HT1080 (cell line): ENCODE measurements around the gene PCDHA5. TPM values are rescaled to one million over a fixed set of nuclear protein-coding genes. Genes with fewer than 3 reads are reported as not detected.
A peak's percentile ranks its signal among the peaks of the same experiment; 100 is the strongest.
"Not testable (repeated sequence)": the region's sequence is repeated elsewhere in the genome, so short reads cannot be mapped to it uniquely, and the experiment has no call there.

Source experiments
- DNase-seq: peaks from one replicate; pipeline ENCODE4 v3.0.0-alpha.2; 2015; ENCODE audit warnings: low read depth
- polyA plus RNA-seq, 2 experiments: library from polyadenylated mRNA; depleted of rRNA; stranded (reverse); fragments of >200 nt; gene quantifications; 2 replicates each; pipeline ENCODE4 v1.2.3, GENCODE V29; 2015
- total RNA-seq: library from RNA; depleted of rRNA; stranded (reverse); fragments of >200 nt; shearing (Covaris generic); gene quantifications from 2 replicates; pipeline ENCODE4 v1.2.3, GENCODE V29; 2014; rRNA removed

PCDHA5 gene
- not detected in 2 replicates for total RNA-seq
- polyA plus RNA-seq (2015; cell fraction: cytosol; rRNA removed): not detected in 2 replicates
- polyA plus RNA-seq (2015; cell fraction: nucleus; rRNA removed): not detected in 2 replicates

DNA sequence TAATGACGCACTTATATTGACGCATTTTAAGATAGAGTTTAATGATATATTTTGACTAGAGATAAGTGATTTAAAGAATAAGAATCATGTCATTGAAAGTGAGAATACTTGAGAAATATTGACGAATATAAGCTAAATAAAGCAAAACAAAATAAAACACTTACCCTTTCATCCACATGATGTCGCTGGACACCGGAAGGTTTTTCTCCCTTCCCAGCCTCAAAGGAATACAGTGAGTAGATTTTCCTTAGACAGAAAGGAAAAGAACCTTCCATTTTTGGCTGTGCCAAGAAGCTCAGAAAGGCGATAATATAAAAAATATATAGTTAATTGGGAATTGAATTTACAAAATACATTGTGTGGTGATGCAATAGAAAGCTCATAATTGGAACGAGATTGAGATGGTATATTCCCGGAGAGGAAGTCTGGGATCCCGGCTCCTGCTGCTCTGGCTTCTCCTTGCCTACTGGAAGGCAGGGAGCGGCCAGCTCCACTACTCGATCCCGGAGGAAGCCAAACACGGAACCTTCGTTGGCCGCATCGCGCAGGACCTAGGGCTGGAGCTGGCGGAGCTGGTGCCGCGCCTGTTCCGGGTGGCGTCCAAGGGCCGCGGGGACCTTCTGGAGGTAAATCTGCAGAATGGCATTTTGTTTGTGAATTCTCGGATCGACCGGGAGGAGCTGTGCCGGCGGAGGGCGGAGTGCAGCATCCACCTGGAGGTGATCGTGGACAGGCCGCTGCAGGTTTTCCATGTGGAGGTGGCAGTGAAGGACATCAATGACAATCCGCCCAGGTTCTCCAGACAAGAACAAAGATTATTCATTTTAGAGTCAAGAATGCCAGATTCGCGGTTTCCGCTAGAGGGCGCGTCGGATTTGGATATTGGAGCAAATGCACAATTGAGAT, at the start of gene PCDHA5:
PCDHA5 (plus strand) TSS at position 239 of the 906 bp plus-strand sequence.
- peak; percentile 26 for DNase-seq

DNA sequence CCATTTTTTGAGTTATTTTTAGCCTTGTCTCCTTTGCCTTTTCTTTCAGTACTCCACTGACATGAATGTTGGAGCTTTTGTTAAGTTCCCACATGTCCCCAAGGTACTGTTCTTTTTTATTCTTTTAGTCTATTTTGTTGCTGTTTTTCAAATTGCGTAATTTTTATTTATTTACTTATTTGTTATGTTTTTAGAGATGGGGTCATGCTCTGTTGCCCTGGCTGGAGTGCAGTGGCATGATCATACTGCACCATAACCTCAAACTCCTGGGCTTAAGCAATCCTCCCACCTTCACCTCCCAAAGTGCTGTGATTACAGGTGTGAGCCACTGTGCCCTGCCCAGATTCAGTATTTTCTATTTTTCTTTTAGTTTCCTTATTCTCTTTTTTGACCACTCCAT, 40.9 kb upstream of the PCDHA5 start:
- DNase-seq: no peak

DNA sequence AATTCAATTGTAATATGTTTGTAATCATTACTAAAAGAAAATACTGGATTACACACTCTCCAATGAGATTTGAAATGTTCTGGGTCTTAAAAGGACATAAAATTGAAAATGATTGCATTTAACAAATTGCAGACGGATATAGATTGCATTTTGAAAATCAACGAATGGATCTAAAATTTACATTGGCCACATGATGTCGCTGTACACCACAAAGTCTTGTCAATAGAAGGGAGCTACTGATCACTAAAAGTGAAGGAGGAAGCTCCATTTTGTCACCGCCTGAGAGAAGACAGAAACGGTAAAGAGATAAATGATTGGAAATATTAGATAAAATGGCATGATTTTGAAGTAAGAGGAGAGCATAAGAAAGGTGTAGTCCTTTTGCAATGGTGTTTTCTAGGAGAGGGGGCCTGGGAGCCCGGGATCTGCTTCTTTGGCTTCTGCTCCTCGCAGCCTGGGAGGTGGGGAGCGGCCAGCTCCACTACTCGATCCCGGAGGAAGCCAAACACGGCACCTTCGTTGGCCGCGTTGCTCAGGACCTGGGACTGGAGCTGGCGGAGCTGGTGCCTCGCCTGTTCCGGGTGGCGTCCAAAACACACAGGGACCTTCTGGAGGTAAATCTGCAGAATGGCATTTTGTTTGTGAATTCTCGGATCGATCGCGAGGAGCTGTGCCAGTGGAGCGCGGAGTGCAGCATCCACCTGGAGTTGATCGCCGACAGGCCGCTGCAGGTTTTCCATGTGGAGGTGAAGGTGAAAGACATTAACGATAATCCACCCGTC, 35.3 kb upstream of the PCDHA5 start, which contains the start of gene PCDHA1:
PCDHA1 (plus strand) TSS at position 236 of the 782 bp plus-strand sequence.
- no peak for DNase-seq

DNA sequence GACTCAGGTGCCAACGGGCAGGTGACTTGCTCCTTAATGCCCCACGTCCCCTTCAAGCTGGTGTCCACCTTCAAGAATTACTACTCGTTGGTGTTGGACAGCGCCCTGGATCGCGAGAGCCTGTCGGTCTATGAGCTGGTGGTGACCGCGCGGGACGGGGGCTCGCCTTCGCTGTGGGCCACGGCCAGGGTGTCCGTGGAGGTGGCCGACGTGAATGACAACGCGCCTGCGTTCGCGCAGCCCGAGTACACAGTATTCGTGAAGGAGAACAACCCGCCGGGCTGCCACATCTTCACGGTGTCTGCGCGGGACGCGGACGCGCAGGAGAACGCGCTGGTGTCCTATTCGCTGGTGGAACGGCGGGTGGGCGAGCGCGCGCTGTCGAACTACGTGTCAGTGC, 34.0 kb upstream of the PCDHA5 start:
- DNase-seq: not testable (repeated sequence)

DNA sequence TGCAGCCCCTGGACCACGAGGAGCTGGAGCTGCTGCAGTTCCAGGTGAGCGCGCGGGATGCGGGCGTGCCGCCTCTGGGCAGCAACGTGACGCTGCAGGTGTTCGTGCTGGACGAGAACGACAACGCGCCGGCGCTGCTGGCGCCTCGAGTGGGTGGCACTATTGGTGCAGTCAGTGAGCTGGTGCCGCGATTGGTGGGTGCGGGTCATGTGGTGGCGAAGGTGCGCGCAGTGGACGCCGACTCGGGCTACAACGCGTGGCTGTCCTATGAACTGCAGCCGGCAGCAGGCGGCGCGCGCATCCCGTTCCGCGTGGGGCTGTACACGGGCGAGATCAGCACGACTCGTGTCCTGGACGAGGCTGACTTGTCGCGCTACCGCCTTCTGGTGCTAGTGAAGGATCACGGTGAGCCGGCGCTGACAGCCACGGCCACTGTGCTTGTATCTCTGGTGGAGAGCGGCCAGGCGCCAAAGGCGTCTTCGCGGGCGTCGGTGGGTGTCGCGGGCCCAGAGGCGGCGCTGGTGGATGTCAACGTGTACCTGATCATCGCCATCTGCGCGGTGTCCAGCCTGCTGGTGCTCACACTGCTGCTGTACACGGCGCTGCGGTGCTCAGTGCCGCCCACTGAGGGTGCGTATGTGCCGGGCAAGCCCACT, 33.4 kb upstream of the PCDHA5 start:
- not testable (repeated sequence) for DNase-seq

- no peak for DNase-seq
Measured at GRCh38 chr5:140791089-140791488, 30.3 kb upstream of the PCDHA5 start.

GRCh38 chr5:140794595-140795258, 26.7 kb upstream of the PCDHA5 start, which contains the start of gene PCDHA2:
Gene PCDHA2, plus strand, starts transcription at chr5:140794852.
- no peak for DNase-seq

- DNase-seq: peak; percentile 11
Measured at GRCh38 chr5:140795259-140795641, 26.2 kb upstream of the PCDHA5 start.

DNA sequence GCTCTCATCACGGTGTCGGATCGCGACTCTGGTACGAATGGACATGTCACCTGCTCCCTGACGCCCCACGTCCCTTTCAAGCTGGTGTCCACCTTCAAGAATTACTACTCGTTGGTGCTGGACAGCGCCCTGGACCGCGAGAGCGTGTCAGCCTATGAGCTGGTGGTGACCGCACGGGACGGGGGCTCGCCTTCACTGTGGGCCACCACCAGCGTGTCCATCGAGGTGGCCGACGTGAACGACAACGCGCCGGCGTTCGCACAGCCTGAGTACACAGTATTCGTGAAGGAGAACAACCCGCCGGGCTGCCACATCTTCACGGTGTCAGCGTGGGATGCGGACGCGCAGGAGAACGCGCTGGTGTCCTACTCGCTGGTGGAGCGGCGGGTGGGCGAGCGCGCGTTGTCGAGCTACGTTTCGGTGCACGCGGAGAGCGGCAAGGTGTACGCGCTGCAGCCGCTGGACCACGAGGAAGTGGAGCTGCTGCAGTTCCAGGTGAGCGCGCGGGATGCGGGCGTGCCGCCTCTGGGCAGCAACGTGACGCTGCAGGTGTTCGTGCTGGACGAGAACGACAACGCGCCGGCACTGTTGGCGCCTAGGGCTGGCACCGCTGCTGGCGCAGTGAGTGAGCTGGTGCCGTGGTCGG, 25.2 kb upstream of the PCDHA5 start:
- DNase-seq: not testable (repeated sequence)

- no peak for DNase-seq
Measured at GRCh38 chr5:140796718-140797095, 24.7 kb upstream of the PCDHA5 start.

GRCh38 chr5:140800816-140801493, 20.5 kb upstream of the PCDHA5 start, which contains the start of gene PCDHA3:
Gene PCDHA3, plus strand, starts transcription at chr5:140801057.
- DNase-seq: no peak

DNA sequence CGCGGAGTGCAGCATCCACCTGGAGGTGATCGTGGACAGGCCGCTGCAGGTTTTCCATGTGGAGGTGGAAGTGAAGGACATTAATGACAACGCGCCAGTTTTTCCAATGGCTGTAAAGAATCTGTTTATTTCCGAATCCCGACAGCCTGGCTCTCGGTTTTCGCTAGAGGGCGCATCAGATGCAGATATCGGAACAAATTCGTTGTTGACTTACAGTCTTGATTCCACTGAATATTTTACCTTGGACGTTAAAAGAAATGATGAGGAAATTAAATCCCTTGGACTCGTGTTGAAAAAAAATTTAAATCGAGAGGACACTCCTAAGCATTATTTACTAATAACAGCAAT, 19.9 kb upstream of the PCDHA5 start:
- no peak for DNase-seq

- DNase-seq: not testable (repeated sequence)
Measured at GRCh38 chr5:140802381-140802780, 19.0 kb upstream of the PCDHA5 start.

GRCh38 chr5:140802781-140803271, 18.6 kb upstream of the PCDHA5 start:
- no peak for DNase-seq

DNA sequence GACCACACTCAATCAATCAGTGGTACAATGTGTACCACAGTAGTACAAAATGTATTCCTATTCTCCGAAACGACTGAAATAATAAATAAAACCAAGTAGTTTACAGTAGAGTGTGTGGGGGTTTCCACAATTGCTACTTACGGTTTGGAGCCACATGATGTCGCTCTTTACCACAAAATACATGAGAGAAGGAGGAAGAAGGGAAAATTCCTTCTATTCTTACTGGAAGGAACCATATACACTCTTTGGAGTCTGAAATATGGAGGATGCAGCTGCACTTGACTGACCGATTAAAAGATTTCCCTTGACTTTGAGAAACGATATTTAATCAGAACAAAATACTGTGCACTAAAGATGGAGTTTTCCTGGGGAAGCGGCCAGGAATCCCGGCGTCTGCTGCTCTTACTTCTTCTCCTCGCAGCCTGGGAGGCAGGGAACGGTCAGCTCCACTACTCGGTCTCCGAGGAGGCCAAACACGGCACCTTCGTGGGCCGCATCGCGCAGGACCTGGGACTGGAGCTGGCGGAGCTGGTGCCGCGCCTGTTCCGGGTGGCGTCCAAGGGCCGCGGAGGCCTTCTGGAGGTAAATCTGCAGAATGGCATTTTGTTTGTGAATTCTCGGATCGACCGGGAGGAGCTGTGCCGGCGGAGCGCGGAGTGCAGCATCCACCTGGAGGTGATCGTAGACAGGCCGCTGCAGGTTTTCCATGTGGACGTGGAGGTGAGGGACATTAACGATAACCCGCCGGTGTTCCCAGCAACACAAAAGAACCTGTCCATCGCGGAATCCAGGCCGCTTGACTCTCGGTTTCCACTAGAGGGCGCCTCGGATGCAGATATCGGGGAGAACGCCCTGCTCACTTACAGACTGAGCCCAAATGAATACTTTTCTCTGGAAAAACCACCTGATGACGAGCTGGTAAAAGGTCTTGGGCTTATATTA, 14.3 kb upstream of the PCDHA5 start, which contains the start of gene PCDHA4:
PCDHA4 (plus strand) TSS at position 235 of the 942 bp plus-strand sequence.
- DNase-seq: peak; percentile 18

DNA sequence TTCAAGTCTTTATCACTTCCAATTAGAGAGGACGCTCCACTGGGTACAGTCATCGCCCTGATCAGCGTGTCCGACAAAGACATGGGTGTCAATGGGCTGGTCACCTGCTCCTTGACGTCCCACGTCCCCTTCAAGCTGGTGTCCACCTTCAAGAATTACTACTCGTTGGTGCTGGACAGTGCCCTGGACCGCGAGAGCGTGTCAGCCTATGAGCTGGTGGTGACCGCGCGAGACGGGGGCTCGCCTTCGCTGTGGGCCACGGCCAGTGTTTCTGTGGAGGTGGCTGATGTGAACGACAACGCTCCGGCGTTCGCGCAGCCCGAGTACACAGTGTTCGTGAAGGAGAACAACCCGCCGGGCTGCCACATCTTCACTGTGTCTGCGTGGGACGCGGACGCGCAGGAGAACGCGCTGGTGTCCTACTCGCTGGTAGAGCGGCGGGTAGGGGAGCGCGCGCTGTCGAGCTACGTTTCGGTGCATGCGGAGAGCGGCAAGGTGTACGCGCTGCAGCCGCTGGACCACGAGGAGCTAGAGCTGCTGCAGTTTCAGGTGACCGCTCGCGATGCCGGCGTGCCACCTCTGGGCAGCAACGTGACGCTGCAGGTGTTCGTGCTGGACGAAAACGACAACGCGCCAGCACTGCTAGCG, 13.0 kb upstream of the PCDHA5 start:
- DNase-seq: not testable (repeated sequence)

- DNase-seq: no peak
Measured at GRCh38 chr5:140808889-140809291, 12.5 kb upstream of the PCDHA5 start.

DNA sequence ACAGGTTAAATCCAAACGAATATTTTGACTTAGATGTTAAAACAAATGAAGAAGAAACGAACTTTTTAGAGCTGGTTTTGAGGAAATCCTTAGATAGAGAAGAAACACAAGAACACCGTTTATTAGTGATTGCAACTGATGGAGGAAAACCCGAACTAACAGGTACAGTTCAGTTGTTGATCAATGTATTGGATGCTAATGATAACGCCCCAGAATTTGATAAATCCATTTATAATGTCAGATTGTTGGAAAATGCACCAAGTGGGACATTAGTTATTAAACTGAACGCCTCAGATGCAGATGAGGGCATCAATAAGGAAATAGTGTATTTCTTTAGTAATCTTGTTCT, 842 bp downstream of the PCDHA5 start:
- DNase-seq: no peak
